T-cell (primary cell): ENCODE results near the gene WDR6. TPM values are rescaled to one million over a fixed set of nuclear protein-coding genes. Genes with fewer than 3 reads are reported as not detected.
A peak's percentile ranks its signal among the peaks of the same experiment; 100 is the strongest.

Experiments
- ATAC-seq, 4 experiments: fragments of 200-7000 bp in 3 of 4; fragments of 150-1000 bp in 1 of 4; cut with Tn5 transposase; replicated peaks in 1 of 4; 1 replicate in 3 of 4; 2 replicates in 1 of 4; pipeline ENCODE4 v1.10.0; 2021; ENCODE audit warnings: moderate library complexity in 3 of 4, mild to moderate bottlenecking in 2 of 4, moderate number of reproducible peaks in 1 of 4
- CTCF ChIA-PET, 2 donors: fragments of 300-600 bp; sonication (Branson Sonifier 250); formaldehyde crosslinking; loops; one replicate each; lab custom pipeline; 2022; ENCODE audit warnings: antibody characterized with exemption in 2 of 2; lab: Charles Lee
- POLR2A ChIA-PET, 2 donors: fragments of 300-600 bp; sonication (Branson Sonifier 250); formaldehyde crosslinking; loops; one replicate each; lab custom pipeline; 2022; ENCODE audit warnings: antibody characterized with exemption in 2 of 2; lab: Charles Lee
- DNase-seq, 35 experiments: peaks; one replicate each; pipeline versions ENCODE4 v3.0.0 to v3.0.0-alpha.2; 2013 to 2023
- H3K27ac ChIP-seq: one replicate; pipeline ENCODE4 v1.5.1; 2013; ENCODE audit warnings: low read length
- H3K27me3 ChIP-seq, 2 experiments: replicated peaks in 1 of 2; 1 replicate in 1 of 2; 2 replicates in 1 of 2; pipeline versions ENCODE4 v1.6.1 to v1.7.0; 2013; ENCODE audit warnings: low read length in 1 of 2, mixed read lengths in 1 of 2; ENCODE audit not compliant: control insufficient read depth in 2 of 2, insufficient read depth in 2 of 2; ENCODE audit errors: extremely low read depth in 1 of 2
- H3K36me3 ChIP-seq, 2 donors: 1 replicate in 1 of 2; 2 replicates in 1 of 2; pipeline versions ENCODE4 v1.6.1 to v1.7.0; 2013; ENCODE audit warnings: low read length in 1 of 2; ENCODE audit not compliant: control insufficient read depth in 2 of 2, insufficient read depth in 1 of 2; ENCODE audit errors: extremely low read depth in 1 of 2
- H3K4me1 ChIP-seq, 2 experiments: 1 replicate in 1 of 2; 2 replicates in 1 of 2; pipeline versions ENCODE4 v1.6.1 to v1.7.0; 2013; ENCODE audit warnings: low read length in 2 of 2, mixed read lengths in 1 of 2; ENCODE audit not compliant: insufficient read depth in 2 of 2, control insufficient read depth in 1 of 2; ENCODE audit errors: extremely low read depth in 1 of 2
- H3K4me3 ChIP-seq, 2 donors: 1 replicate in 1 of 2; 2 replicates in 1 of 2; pipeline versions ENCODE4 v1.5.1 to v1.7.0; 2013; ENCODE audit warnings: mild to moderate bottlenecking in 2 of 2, low read length in 1 of 2, moderate library complexity in 1 of 2; ENCODE audit not compliant: control insufficient read depth in 1 of 2; ENCODE audit errors: extremely low read depth in 1 of 2
- H3K9me3 ChIP-seq: 2 replicates; pipeline ENCODE4 v1.7.0; 2013
- H3K27ac Mint-ChIP-seq, 2 donors: one replicate each; pipeline ENCODE4 v1.8.0; 2020 to 2021; ENCODE audit warnings: mild to moderate bottlenecking in 2 of 2, mixed read lengths in 2 of 2
- H3K27me3 Mint-ChIP-seq, 2 donors: one replicate each; pipeline ENCODE4 v1.8.0; 2021 to 2022; ENCODE audit warnings: mixed read lengths in 2 of 2
- H3K36me3 Mint-ChIP-seq: one replicate; pipeline ENCODE4 v1.8.0; 2021; ENCODE audit warnings: mixed read lengths
- H3K4me1 Mint-ChIP-seq, 3 donors: one replicate each; pipeline ENCODE4 v1.8.0; 2020 to 2022; ENCODE audit warnings: mixed read lengths in 3 of 3, mild to moderate bottlenecking in 1 of 3
- H3K4me3 Mint-ChIP-seq, 3 donors: one replicate each; pipeline ENCODE4 v1.8.0; 2020 to 2022; ENCODE audit warnings: mild to moderate bottlenecking in 3 of 3, mixed read lengths in 3 of 3, moderate library complexity in 3 of 3
- H3K9me3 Mint-ChIP-seq, 3 donors: one replicate each; pipeline ENCODE4 v1.8.0; 2020 to 2022; ENCODE audit warnings: mixed read lengths in 3 of 3
- WGBS: methylation state at CpG from one replicate; pipeline ENCODE4 v1.1.5; 2013; ENCODE audit warnings: missing lambda C conversion rate; ENCODE audit not compliant: insufficient coverage; 5-methylcytosine and 5-hydroxymethylcytosine counted together
- total RNA-seq, 35 experiments: library from RNA in 6 of 35; stranded (reverse) in 6 of 35; fragments of 120-200 nt in 1 of 35; gene quantifications; one replicate each; pipeline versions ENCODE4 v1.2.1 to v1.2.4 and lab custom pipeline; 2013 to 2026

Gene WDR6
- total RNA-seq, 5 donors from 2014 or later (not counting 1 experiment from before 2014, with no cell fraction given), result 204 to 300 (median 293) TPM

DNA sequence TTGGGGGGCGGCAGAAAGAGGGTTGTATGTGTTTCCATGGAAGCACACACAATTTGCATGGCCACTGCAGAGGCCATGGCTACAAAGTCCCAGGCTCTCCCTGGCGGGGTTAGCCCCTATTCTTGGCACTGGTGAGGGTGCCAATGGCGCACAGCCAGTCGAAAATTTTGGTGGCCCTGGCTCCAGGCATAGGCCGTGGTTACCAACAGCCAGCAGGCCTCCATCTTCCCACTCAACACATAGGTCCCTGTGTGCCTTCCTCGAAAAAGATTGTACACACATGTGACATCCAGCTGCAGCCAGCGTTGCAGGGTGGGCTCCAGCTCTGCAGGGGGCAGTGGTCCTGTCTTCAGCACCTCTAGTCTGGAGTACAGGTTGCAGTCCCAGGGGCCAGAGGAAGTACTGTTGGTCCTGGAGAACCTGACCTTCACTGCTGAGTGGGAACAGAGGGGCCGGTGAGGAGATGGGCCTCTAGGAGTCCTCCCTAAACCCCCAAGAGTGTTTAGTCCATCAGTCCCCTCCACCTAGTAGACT is 10.0 kb upstream of the WDR6 start:
- DNase-seq, result no peak
- no peaks in the 10 kb centered on the region for H3K9me3 ChIP-seq
- POLR2A ChIA-PET, result interaction anchor here in 1 of 2 donors (0.6 kb wide), 1 partner anchor 1766 kb away, joined by 3 read pairs; no protein-coding TSS in a partner anchor
- CTCF ChIA-PET, result no interaction called here
- Mint-ChIP-seq H3K36me3 (peaks cover 9% of the 10 kb centered on the region), H3K27me3 (no peaks in the 10 kb centered on the region), H3K4me1 (peaks cover 12 to 18% (median 17%) of the 10 kb centered on the region in 3 donors), H3K27ac (no peak overlapping the region), H3K9me3 (no peaks in the 10 kb centered on the region), H3K4me3 (no peak overlapping the region)
- no peak overlapping the region for H3K4me3 ChIP-seq
- H3K36me3 ChIP-seq, result peaks cover 4 to 10% of the 10 kb centered on the region in 2 donors
- no peaks in the 10 kb centered on the region for H3K4me1 ChIP-seq
- ATAC-seq, result no peak
- WGBS, result 97% methylated on average over 5 of the region's 8 CpGs
- H3K27me3 ChIP-seq, result no peaks in the 10 kb centered on the region
- no peak overlapping the region for H3K27ac ChIP-seq

DNA sequence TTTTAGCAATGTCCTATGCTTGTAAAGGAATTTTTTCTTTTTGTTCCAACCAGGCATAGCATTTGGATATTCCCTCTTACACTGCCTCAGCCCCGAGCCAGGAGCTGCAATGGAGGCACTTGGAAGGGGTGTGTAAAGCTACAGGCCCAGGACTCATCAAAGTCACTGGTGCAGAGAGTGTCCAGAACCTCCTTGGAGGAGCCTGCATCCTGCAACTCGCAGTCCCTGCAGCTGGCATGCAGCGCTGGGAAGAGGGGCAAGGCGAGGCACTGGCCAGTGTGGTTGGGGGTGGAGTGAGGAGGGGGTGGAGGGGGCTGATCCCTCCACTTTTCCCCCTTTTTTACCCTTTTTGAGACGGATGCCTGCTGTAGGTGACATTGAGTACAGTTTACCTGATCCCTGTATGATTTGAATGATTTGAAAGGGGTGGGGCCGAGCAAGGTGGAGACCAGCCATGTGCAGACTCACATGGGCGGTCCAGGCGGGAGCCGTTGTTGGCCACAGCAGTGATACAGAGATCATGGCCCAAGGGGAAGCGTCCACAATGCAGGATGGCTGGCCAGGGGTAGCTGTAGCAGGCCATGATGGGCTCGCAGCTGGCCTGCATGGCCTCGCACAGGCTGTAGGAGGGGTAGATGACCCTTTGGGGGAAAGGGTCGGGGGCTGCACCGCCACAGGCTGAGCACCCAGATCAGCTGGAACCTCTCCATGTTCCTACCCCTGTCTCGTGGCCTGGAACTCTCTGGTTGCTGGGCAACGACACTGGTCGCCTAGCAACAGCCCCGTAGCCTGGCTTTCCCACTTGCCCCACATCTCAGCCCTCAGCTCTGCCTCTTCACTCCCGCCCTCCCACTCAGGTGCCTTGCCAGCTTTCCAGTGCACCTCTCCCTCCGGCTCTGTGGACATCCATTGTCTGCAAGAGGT is 9.2 kb upstream of the WDR6 start:
- DNase-seq (no peak), ATAC-seq (no peak)
- no peak overlapping the region for H3K4me3 Mint-ChIP-seq
- H3K9me3 ChIP-seq, result no peaks in the 10 kb centered on the region
- POLR2A ChIA-PET, result no interaction called here
- no peaks in the 10 kb centered on the region for H3K9me3 Mint-ChIP-seq
- 96% methylated on average over 12 of the region's 20 CpGs for WGBS
- H3K36me3 ChIP-seq, result peaks cover 4 to 8% of the 10 kb centered on the region in 2 donors
- no peak overlapping the region for H3K27ac Mint-ChIP-seq
- peaks cover 11 to 18% (median 17%) of the 10 kb centered on the region in 3 donors for H3K4me1 Mint-ChIP-seq
- H3K4me1 ChIP-seq, result no peaks in the 10 kb centered on the region
- peaks cover 9% of the 10 kb centered on the region for H3K36me3 Mint-ChIP-seq
- no peak overlapping the region for H3K4me3 ChIP-seq
- CTCF ChIA-PET, result no interaction called here
- no peak overlapping the region for H3K27ac ChIP-seq
- H3K27me3 Mint-ChIP-seq, result no peaks in the 10 kb centered on the region
- H3K27me3 ChIP-seq, result no peaks in the 10 kb centered on the region

DNA sequence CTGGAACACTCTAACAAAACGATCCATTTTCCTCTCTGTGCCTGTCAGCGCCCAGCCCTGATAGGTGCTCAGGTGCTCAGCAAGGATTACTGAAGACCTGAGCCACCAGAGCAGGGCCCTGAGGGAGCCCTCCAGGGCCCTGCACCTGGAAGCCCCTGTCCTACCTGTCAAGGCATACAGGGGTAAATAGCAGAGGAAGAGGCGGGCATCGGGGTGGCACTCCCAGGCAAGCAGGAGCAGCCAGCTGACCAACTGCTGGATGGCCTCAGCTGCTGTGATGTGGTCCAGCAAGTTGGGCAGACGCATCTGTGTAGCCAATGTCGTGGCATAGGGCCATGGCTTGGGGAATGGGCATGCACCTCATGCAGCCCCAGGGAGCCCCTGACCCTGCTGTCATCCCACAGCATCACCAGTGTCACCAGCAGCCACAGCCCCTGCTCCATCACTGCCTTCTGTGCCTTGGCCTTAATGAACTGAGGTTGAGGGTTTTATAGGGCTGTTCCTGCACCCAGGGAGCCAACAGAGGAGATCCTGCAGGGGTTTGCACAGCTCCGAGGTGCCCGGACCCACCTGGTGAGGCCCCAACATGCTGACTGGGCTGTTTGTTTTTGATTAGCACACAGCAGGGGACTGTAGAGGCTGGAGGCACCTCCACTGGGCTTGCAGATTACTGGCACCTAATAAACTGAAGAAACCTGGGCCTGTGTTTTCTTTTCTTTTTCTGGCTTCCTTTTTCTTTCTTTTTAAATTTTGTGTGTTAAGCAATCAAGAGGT is 7.9 kb upstream of the WDR6 start:
- Mint-ChIP-seq H3K9me3 (no peaks in the 10 kb centered on the region), H3K4me3 (no peak overlapping the region), H3K27me3 (no peaks in the 10 kb centered on the region), H3K4me1 (peaks cover 0 to 7% (median 6%) of the 10 kb centered on the region in 3 donors), H3K27ac (peak overlapping the region in 1 of 2 donors; percentile 68), H3K36me3 (peaks cover 6% of the 10 kb centered on the region)
- no peaks in the 10 kb centered on the region for H3K27me3 ChIP-seq
- DNase-seq (no peak), ATAC-seq (no peak)
- WGBS, result 91% methylated on average over 3 of the region's 8 CpGs
- ChIA-PET CTCF (no interaction called here), POLR2A (interaction anchor here in 1 of 2 donors (0.6 kb wide), 1 partner anchor 11 kb away, joined by 9 read pairs; no protein-coding TSS in a partner anchor)
- H3K9me3 ChIP-seq, result no peaks in the 10 kb centered on the region
- peaks cover 4 to 7% of the 10 kb centered on the region in 2 donors for H3K36me3 ChIP-seq
- no peaks in the 10 kb centered on the region for H3K4me1 ChIP-seq
- H3K27ac ChIP-seq, result no peak overlapping the region
- H3K4me3 ChIP-seq, result no peak overlapping the region

DNA sequence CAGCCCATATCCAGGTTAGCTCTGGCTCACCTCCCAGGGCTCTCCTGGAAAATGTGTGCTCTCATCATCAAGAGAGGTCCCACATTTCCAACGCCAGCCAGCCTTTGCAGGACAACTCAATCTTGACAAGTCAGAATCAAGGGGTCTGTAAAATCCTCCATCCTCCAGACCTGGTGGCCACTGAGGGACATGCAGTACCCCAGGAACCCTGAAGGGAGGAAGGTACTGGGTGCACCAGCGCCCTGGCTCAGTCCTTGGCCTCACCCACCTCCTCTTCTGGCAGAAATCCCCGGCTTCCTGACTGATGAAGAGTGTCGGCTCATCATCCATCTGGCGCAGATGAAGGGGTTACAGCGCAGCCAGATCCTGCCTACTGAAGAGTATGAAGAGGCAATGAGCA is 6.0 kb upstream of the WDR6 start:
- no peaks in the 10 kb centered on the region for H3K9me3 Mint-ChIP-seq
- no peak overlapping the region for H3K27ac ChIP-seq
- POLR2A ChIA-PET, result no interaction called here
- DNase-seq, result no peak
- H3K36me3 Mint-ChIP-seq, result no peaks in the 10 kb centered on the region
- CTCF ChIA-PET, result no interaction called here
- H3K9me3 ChIP-seq, result no peaks in the 10 kb centered on the region
- peaks cover 0 to 3% of the 10 kb centered on the region in 2 experiments for H3K4me1 ChIP-seq
- H3K4me3 Mint-ChIP-seq, result no peak overlapping the region
- H3K27ac Mint-ChIP-seq, result peak overlapping the region in 1 of 2 donors; percentile 71
- H3K4me1 Mint-ChIP-seq, result peaks cover 0 to under 1% (median under 1%) of the 10 kb centered on the region in 3 donors
- H3K4me3 ChIP-seq, result no peak overlapping the region
- no peak for ATAC-seq
- WGBS, result 100% methylated on average over 2 of the region's 6 CpGs
- peaks cover 0 to 7% of the 10 kb centered on the region in 2 donors for H3K36me3 ChIP-seq
- no peaks in the 10 kb centered on the region for H3K27me3 Mint-ChIP-seq
- H3K27me3 ChIP-seq, result no peaks in the 10 kb centered on the region

DNA sequence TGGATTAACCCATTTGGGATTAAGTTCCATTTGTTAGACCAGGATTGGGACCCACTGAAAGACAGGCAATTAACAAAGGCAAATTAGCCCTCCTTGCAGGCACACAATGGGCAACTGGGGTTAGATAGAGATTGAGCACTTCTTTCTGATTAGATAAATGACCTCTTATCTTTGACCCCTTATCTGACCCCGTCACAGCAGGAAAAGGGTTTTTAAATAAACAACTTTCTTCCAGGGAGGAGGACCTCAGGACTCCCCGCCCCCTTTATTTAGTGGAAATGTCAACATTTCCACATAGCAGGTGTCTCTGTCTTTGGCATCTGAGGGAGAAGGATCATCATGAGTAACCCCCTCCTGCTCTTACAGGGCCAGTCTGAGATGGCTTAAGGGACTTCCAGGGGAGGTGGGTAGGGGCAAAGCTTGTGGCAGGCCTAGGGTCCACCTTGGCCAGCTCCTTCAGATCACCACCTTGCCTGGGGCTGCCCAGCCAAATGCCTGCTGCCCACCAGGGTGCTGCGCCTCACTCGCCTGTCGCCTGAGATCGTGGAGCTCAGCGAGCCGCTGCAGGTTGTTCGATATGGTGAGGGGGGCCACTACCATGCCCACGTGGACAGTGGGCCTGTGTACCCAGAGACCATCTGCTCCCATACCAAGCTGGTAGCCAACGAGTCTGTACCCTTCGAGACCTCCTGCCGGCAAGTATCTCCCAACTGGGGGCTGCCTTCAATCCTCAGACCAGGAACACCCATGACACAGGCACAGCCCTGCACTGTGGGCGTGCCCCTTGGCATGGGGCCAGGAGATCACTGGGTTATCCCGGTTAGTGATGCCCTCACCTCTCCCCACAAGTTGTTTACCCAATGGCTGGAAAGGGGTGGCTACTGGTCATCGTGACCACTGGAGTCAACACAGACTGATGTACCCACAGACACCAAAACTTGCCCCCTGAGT is 2.6 kb upstream of the WDR6 start:
- Mint-ChIP-seq H3K27ac (no peak overlapping the region), H3K27me3 (no peaks in the 10 kb centered on the region), H3K9me3 (no peaks in the 10 kb centered on the region), H3K4me3 (no peak overlapping the region), H3K36me3 (no peaks in the 10 kb centered on the region), H3K4me1 (peaks cover 22 to 34% (median 25%) of the 10 kb centered on the region in 3 donors)
- no peaks in the 10 kb centered on the region for H3K36me3 ChIP-seq
- DNase-seq (no peak), ATAC-seq (no peak)
- POLR2A ChIA-PET, result interaction anchor here in 1 of 2 donors (0.5 kb wide), 1 partner anchor 16 kb away, joined by 4 read pairs; no protein-coding TSS in a partner anchor
- 97% methylated on average over 13 of the region's 16 CpGs for WGBS
- H3K27ac ChIP-seq, result no peak overlapping the region
- no peaks in the 10 kb centered on the region for H3K9me3 ChIP-seq
- H3K27me3 ChIP-seq, result no peaks in the 10 kb centered on the region
- CTCF ChIA-PET, result interaction anchor here in 1 of 2 donors (1.3 kb wide), 1 partner anchor 17 kb away, joined by 3 read pairs; no protein-coding TSS in a partner anchor
- H3K4me3 ChIP-seq, result no peak overlapping the region
- H3K4me1 ChIP-seq, result peaks cover 0 to 24% of the 10 kb centered on the region in 2 experiments
